NCI-H748 (cell line): ENCODE data around the gene RACK1.
"Not testable (repeated sequence)": the region's sequence is repeated elsewhere in the genome, so short reads cannot be mapped to it uniquely, and the experiment has no call there.

ENCODE experiments used
- DNase-seq: peaks from one replicate; lab custom pipeline; 2025; ENCODE audit not compliant: unreplicated experiment; lab: John Stamatoyannopoulos, UW

Gene RACK1

GRCh38 chr5:181217111-181217802, 26.4 kb downstream of the RACK1 start:
- no peak for DNase-seq

- DNase-seq, result no peak
Measured at GRCh38 chr5:181215997-181216989, 27.4 kb downstream of the RACK1 start.

DNA sequence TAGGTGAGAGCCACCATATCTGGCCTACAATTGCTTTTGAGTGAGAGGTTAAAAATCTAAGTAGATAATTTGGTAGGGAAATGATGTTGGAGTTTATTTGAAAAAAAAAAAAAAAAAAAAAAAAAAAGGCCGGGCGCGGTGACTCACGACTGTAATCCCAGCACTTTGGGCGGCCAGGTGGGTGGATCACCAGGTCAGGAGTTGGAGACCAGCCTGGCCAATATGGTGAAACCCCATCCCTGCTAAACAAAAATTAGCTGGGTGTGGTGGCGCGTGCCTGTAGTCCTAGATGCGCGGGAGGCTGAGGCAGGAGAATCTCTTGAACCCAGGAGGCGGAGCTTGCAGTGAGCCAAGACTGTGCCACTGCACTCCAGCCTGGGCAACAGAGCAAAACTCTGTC, 29.5 kb downstream of the RACK1 start:
- DNase-seq, result not testable (repeated sequence)

- no peak for DNase-seq
Measured at GRCh38 chr5:181212934-181213333, 30.8 kb downstream of the RACK1 start.

- DNase-seq, result no peak
Measured at GRCh38 chr5:181212080-181212479, 31.6 kb downstream of the RACK1 start.

GRCh38 chr5:181211208-181211607, 32.5 kb downstream of the RACK1 start:
- no peak for DNase-seq

DNA sequence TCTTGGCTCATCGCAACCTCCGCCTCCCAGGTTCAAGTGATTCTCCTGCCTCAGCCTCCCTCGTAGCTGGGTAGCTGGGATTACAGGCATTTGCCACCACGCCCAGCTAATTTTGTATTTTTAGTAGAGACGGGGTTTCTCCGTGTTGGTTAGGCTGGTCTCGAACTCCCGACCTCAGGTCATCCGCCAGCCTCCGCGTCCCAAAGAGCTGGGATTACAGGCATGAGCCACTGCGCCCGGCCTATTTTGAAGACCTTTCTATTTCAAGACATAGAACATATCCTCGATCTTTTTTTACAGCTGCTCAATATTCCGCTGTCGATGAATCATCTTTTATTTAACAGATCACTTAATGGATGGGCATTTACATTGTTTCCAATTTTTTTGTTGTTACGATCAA, 33.0 kb downstream of the RACK1 start:
- not testable (repeated sequence) for DNase-seq

GRCh38 chr5:181210148-181210547, 33.6 kb downstream of the RACK1 start:
- not testable (repeated sequence) for DNase-seq

- DNase-seq, result not testable (repeated sequence)
Measured at GRCh38 chr5:181209006-181209405, 34.7 kb downstream of the RACK1 start.

GRCh38 chr5:181207960-181208253, 35.8 kb downstream of the RACK1 start:
- no peak for DNase-seq

GRCh38 chr5:181207214-181207959, 36.3 kb downstream of the RACK1 start:
- no peak for DNase-seq

DNA sequence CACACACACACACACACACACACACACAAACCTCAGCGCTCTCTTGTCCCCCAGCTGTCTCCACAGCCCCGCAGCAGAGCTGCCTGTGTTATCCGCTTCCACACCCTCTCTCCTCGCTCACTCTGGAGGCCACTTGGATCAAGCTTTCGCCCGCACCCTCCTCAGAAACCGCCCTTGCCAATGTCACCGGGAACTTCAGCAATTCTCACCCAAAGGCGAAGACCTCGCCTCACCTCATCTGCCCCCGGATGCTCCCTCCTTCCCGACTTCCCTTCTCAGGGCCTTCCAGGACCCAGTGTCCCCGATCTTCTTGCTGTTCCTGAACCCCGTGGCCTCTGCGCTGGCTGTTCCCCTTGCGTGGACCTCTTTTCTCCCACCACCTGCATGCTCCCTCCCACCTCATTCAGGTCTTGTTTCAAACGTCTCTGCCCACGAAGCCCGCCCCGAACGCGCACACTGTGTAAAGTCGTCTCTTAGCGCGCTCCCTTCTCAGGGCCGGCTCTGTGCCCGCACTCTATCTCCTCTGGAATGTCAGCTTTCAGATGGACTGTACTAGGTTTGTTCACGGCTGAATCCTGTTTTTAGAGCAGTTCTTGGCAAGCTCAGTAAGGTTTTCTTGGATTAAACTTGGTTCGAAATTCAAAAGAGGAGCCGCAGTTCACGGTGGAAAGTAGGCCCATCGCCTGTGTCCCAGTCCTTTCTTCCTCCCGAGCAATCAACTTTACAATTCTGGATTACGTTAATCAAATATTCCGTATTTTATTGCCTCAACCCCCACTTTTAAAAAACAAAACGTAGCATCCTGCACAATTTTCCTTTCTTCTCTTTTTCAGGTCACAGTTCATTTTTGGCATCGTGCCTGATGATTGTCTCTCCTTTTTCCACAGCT, 37.7 kb downstream of the RACK1 start:
- no peak for DNase-seq

DNA sequence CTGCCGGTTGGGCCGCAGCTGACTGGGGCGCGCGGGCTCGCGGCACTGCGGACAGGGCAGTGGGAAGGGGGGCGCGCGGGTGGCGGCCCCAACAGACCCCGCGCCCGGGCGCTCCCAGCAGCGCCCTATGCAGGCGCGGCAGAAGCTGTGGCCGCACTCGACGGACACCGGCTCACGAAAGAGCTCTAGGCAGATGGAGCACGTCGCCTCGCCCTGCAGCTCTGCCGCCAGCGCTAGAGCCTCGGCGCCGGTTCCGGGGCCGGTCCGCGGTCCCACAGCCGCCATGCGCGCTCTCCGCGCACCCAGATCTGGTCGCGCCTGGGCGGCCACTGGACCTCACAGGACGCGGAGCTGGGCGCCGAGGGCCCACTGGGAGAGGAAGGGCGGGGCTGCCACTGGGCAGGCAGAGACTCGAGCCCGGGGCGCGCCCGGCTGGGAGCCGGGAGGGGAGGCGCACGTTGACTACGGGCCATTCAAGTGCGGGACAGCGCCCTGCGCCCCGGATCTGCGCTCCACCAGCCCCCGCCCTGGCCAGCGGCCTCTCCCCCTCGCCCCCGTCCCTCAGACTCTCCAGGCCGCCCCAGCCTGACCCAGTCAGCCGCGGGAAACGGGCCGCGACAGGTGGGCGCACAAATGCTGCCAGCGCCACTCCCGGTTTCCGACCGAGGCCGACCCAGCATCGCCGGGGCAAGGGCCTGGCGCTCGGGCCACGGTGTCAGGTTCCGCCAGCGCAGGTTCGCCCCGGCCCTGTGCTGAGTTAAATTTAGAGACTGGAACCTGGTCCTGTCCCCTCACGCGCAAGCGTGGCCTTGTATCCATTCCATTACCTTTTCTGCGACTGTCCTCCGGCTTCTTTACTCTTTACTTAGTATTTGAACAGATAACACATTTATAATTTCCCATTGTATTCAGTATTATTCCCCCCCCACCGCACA, 38.6 kb downstream of the RACK1 start, which contains the start of gene TRIM7:
Gene TRIM7 (minus strand): TSS at position 371 of the 935 bp plus-strand sequence. CDS start 86 bp downstream, at position 285.
- DNase-seq, result no peak

DNA sequence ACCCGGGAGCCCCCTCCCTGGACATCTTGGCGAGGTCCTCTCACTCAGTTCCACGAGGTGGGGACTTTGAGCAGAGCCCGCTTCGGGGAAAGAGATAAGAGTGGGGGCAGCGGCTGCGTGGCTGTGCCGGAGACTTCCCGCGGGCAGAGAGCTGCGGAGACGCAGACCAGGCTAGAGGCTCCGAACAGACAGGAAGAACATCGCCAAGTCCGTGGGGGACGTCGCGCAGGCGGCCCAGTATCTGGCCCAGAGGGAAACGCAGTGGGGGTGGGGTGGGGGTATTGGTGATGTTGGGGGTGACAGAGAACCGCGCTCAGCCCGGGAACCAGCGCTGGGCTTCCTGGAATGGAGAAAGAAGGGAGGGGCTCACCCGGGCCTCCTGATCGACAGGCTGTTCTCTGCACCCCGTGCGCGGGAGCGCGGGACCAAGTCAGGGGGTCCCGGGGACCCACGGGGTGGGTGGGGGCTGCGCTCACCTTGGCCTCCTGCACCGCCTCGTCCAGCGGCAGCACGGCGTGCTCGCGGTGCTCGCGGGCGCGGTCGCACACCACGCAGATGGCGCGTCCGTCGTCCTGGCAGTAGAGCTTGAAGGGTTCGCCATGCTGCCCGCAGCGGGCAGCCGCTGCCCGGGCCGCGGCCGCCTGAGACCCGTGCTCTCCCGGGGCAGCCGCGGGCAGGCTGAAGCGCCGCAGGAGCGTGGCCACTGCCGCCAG, 39.4 kb downstream of the RACK1 start:
- no peak for DNase-seq

GRCh38 chr5:181203777-181204112, 40.0 kb downstream of the RACK1 start:
- DNase-seq, result no peak

DNA sequence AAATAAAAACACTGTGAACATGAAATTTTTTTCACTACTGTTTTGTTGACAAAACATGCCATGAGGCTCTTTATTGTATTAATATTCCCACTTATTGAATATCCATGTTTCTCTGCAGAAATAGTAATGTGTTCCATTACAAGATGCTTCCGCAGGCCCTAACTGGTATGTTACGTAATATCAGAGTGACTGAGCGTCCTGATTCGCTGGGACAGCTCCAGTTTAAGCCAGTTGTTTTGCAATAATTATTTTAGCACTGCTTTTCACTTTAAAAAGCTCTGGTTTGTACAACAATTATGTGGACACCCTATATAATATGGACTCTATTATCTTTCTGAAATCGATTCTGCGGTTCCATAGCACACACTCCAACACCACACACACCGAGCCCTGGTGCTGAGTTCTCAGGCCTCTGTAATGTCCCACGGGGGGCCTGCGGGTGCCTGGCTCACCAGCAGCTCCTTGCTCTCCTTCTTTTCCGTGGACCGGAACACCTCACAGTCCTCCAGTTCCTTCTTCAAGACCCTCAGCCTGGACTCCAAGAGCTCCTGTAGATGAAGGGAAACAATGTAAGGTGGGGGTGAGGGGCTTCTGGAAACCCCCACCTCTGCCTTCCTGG, 40.5 kb downstream of the RACK1 start:
- DNase-seq, result no peak

DNA sequence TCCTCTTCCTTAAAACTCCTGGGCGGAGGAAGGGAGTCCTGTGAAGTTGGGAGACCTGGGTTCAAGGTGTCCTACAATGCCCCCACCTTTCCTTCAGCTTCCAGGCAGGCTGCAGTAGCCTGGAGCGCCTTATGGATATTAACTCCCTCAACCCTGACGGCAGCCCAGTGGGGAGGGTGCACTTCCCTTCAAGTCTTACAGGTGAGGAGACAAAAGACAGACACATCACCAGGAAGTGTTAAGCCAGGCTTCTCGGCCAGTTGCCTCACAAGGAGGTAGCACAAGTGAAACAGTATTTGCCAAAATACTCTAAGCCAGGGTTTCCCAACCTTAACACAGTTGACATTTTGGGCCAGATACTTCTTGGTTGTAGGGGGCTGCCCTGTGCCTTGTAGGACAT, 42.9 kb downstream of the RACK1 start:
- no peak for DNase-seq

- no peak for DNase-seq
Measured at GRCh38 chr5:181199881-181200638, 43.6 kb downstream of the RACK1 start.
